Measurements from ENCODE around the gene MYBPC1.

DNA sequence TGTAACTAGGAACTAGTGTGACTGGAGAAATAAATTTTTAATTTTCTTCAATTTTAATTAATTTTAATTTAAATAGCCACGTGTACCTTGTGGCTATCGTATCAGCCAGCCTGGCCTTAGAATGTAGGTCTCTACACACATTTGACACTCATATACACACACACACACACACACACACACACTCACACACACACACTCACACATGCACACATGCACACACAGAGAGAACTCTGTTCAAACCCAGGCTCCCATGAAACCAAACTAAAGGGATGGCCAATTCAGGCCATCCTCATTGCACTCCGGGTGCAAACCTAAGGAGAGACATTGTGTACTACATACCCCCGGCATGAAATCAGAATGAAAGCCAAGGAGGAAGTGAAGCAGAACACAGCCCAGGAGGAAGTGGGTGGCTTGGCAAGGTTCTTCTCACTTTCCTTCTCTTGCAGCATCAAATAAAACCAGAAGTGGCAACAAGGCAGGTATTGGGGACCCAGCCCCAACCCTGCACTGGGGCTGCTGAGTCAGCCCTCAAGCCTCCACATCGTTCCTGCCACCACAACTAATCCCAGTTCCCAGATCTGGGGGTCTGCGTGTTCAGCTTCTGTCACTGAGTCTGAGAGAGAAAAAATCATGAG is 76.5 kb downstream of the MYBPC1 start:
- TF ChIP-seq EZH2 (IDR thresholded peaks at IDR 0.05; ENCODE audit: borderline replicate concordance, insufficient read depth, low read depth, low read length, poor library complexity, severe bottlenecking): no peak
- TF ChIP-seq, protein P1, sequence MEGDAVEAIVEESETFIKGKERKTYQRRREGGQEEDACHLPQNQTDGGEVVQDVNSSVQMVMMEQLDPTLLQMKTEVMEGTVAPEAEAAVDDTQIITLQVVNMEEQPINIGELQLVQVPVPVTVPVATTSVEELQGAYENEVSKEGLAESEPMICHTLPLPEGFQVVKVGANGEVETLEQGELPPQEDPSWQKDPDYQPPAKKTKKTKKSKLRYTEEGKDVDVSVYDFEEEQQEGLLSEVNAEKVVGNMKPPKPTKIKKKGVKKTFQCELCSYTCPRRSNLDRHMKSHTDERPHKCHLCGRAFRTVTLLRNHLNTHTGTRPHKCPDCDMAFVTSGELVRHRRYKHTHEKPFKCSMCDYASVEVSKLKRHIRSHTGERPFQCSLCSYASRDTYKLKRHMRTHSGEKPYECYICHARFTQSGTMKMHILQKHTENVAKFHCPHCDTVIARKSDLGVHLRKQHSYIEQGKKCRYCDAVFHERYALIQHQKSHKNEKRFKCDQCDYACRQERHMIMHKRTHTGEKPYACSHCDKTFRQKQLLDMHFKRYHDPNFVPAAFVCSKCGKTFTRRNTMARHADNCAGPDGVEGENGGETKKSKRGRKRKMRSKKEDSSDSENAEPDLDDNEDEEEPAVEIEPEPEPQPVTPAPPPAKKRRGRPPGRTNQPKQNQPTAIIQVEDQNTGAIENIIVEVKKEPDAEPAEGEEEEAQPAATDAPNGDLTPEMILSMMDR (IDR thresholded peaks at IDR 0.05): no peak
